A673 (cell line): ENCODE data around the gene IL17A.

Source experiments
- EZH2 ChIP-seq: fragments of 200-600 bp; sonication (generic); IDR thresholded peaks from 2 replicates; pipeline ENCODE4 v1.6.1; 2017; ENCODE audit warnings: borderline replicate concordance, low read depth, mild to moderate bottlenecking, mixed read lengths, antibody characterized with exemption, low read length; ENCODE audit not compliant: poor library complexity, severe bottlenecking
- TF ChIP-seq, protein P1 (sequence below): fragments of 300-800, 200-600 bp; sonication (generic); conservative IDR thresholded peaks from 2 replicates; pipeline ENCODE4 v1.5.1; 2017; ENCODE audit warnings: low read depth, mild to moderate bottlenecking, antibody characterized with exemption, low read length, moderate library complexity, mixed read lengths

DNA sequence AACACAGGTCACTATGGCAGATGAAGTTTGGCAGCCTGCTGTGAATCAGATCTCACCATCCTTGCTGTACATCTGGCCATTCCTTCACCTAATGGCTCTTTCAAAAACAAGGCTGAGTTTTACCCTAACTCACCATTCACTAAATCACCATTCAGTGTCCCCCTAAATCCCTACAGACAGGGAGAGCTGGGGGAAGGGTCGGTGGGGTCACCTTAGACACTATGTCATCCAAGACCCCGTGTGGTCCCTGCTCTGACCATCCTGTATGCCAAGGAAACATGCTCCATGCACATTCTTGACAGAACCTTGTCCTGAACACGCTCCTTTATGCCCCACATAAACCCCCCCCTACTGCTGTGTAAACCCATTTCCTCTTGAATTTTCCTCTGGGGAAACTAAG, 31.8 kb upstream of the IL17A start:
- TF ChIP-seq, protein P1, sequence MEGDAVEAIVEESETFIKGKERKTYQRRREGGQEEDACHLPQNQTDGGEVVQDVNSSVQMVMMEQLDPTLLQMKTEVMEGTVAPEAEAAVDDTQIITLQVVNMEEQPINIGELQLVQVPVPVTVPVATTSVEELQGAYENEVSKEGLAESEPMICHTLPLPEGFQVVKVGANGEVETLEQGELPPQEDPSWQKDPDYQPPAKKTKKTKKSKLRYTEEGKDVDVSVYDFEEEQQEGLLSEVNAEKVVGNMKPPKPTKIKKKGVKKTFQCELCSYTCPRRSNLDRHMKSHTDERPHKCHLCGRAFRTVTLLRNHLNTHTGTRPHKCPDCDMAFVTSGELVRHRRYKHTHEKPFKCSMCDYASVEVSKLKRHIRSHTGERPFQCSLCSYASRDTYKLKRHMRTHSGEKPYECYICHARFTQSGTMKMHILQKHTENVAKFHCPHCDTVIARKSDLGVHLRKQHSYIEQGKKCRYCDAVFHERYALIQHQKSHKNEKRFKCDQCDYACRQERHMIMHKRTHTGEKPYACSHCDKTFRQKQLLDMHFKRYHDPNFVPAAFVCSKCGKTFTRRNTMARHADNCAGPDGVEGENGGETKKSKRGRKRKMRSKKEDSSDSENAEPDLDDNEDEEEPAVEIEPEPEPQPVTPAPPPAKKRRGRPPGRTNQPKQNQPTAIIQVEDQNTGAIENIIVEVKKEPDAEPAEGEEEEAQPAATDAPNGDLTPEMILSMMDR, result no peak
- TF ChIP-seq EZH2, result no peak
